Left lobe of liver (tissue), 1 donor: ENCODE measurements around the gene PTP4A1. TPM values are rescaled to one million over a fixed set of nuclear protein-coding genes. Genes with fewer than 3 reads are reported as not detected.

Source experiments
- total RNA-seq: library from RNA; stranded (reverse); gene quantifications from one replicate; pipeline ENCODE4 v1.2.1, GENCODE V29; 2021
- donor health status: DM: no; HTN: yes; CAD: no.

PTP4A1 gene
- total RNA-seq, 1 donor from 2014 or later, result 118 TPM

Other genes with a start within 250 kb of the PTP4A1 start
- gene PHF3, start 63.3 kb downstream of the PTP4A1 start, total RNA-seq, result 23.2 TPM